HG03045 (cell line): ENCODE results near the gene NOS1.

Experiments
- ATAC-seq: cut with Tn5 transposase; IDR thresholded peaks from one replicate; pipeline ENCODE4 v1.9.1; 2021; ENCODE audit warnings: mild to moderate bottlenecking, moderate library complexity; ENCODE audit not compliant: unreplicated experiment

The NOS1 gene

DNA sequence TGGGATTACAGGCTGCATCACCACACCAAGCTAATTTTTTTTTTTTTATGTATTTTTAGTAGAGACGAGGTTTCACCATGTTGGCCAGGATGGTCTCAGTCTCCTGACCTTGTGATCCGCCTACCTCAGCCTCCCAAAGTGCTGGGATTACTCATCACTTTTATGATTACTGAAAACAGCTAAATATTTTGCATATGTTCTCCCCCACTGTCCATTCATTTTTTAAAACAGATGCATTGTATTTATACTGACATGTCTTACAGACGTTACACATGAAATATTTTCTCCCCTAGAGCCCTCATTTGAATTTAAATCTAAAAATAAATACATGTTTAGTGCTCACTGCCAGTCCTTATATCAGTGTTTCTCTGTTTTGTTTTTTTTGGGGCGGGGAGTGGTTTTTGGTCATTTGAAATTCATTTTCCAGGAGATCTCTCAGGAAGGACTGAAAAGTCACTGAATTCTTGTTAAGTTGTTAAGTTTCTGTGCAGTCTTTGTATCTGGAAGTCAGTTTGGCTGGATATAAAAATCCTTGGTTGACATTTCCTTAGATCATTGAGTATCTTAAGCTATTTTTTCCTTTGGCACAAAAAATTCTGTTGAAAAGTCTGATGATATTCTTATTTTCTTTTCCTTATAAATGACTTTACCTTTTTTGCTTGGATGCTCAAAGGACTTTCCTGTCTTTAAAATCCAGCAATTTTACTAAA lies 180.5 kb downstream of the NOS1 start:
- ATAC-seq: no peak

DNA sequence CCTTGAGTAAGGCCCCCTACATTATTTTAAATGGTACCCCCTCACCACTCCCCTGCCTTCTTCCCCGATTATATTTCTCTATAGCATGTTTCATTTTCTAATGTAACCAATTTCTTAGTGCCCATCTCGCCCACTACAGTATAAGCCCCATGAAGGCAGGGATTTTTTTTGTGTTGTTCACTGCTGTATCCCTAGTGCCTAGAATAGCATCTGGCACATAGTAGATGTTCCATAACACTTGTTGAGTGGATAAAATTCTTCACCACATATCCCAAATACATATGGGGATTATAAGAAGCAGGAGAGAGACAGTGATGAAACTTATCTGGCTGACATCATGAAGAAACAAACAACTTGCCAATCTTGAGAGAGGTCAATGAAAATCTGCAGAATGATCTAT lies 182.7 kb downstream of the NOS1 start:
- no peak for ATAC-seq

DNA sequence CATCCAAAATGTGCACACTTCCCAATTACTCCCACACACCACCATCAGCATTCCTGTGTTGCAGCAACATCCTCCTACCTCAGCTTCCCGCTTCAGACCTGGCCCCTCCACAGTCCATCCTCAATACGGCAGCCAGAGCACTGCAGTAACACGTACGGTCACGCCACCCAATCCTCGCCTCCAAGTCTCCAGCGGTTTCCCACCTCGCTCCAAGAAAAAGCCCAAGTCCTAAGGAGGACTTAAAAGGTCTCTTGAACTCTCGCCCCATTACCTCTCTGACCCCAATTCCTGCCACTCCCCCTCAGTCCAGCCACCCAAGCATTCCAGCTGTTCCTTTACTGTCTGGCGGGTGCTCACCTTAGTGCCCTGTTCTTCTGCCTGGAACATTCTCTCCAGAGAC lies 183.1 kb downstream of the NOS1 start:
- ATAC-seq: no peak

DNA sequence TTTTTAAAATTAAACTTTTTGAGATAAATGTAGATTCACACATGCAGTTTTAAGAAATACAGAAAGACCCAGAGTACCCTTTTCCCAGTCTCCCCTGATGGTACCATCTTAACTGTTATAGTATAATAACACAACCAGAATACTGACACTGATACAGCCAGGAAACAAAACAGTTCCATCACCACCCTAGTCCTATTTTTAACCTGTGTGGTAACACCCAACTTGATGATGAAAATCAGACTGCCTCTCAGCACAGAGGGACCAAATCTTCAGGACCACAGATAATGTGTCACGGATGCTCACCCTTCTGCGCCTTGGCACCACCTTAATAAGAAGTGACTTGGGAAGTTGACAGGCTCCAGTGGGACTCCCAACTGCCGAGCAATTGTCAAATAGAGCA lies 189.3 kb downstream of the NOS1 start:
- ATAC-seq: no peak

DNA sequence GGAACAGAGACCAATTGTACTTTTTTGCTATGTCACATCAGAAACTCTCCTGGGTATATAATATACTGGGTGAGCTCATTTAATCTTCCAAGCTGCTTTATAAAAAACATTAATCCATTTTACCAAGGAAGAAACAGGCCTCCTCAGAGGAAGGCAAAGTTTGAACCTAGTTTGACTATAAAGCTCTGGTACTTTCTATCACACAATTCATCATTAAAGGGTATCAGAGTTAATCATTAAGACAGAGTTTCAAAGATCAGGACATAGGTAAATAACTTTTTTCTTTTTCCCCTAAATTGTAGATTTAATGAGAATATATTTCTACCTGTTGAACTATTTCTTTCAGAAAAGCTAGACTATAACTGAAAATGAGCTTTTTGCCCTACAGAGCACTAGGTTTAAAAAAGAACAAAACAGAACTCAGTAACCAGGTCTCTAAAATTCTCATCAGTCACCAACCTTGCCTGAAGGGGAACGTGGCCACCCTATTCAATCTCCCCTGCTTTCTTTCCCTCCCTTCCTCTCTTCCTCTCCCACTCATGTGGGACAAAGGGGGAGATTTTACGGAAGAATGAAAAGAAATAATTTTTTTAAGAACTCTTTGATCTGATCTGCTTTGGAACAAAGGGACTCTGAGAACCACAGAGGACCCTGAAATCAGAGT lies 189.8 kb downstream of the NOS1 start:
- no peak for ATAC-seq

DNA sequence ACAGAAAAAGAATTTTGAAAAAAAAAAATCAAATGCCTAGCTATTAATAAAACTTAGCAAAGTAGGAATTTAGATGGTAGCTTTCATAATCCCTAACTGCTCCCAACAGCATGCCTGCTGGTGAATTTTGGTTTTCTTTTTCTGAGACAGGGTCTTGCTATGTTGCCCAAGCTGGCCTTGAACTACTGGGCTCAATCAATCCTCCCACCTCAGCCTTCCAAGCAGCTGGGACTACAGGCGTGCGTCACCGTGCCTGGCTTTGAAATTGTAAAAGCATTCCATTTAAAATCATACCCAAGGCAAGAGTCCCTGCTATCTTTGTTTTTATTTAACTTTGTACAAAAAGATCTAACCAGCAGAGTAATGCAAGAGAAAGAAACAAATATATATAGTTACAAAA lies 191.9 kb downstream of the NOS1 start:
- ATAC-seq: no peak

DNA sequence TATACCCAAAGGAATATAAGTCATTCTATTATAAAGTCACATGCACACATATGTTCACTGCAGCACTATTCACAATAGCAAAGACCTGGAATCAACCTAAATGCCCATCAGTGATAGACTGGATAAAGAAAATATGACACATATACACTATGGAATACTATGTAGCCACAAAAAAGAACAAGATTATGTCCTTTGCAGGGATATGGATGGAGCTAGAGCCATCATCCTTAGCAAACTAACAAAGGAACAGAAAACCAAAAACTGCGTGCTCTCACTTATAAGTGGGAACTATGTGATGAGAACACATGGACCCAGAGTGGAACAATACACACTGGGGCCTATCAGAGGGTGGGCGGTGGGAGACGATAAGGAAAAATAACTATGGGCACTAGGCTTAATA lies 192.4 kb downstream of the NOS1 start:
- no peak for ATAC-seq

DNA sequence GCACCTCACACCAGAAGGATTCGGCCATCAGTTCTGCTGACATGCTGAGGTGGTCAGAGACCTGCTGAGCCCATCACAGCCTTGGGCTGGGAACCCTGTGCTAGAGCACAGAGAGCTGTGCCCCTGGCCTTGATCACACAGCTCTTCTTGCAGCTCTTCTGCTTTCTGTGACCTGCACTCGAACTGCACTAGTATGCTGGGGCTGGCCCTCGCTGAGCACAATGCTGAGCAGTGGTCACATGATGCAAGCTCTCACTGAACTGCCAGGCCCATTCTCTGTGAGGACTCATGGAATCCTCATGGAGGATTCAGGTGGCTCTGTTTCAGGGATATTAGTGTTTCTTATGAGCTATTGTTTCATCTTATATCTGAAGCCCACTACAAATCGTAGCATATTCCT lies 193.7 kb downstream of the NOS1 start:
- no peak for ATAC-seq

DNA sequence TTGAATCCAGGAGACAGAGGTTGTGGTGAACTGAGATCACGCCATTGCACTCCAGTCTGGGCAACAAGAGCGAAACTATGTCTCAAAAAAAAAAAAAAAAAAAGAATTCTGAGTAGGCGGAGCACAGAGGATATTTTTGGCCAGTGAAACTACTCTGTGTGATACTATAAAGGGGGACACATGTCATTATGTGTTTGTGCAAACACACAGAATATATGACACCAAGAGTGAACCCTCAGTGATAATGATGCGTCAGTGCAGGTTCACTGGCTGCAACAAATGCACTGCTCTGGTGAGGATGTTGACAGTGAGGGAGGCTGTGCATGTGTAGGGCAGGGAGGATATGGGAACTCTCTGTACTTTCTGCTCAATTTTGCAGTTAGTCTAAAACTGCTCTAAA lies 195.3 kb downstream of the NOS1 start:
- no peak for ATAC-seq

DNA sequence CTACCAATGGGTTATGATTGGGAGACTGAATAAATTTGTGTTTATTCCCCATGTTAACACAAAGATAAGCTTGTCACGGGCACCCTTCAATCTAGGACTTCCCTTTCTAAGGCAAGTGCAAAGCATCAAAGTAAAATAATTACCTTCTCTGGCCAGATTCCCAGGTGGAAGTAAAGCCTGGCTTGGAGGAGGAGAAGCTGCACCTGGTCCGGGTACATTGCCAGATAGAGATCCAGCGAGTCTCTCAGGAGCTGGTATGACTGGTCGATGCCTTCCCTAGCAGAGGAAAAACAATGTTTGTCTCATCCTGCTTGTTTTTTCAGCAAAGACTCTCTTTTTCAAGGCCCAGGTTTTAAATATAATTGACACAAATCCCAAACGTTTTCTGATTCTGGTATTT lies 196.1 kb downstream of the NOS1 start:
- no peak for ATAC-seq

DNA sequence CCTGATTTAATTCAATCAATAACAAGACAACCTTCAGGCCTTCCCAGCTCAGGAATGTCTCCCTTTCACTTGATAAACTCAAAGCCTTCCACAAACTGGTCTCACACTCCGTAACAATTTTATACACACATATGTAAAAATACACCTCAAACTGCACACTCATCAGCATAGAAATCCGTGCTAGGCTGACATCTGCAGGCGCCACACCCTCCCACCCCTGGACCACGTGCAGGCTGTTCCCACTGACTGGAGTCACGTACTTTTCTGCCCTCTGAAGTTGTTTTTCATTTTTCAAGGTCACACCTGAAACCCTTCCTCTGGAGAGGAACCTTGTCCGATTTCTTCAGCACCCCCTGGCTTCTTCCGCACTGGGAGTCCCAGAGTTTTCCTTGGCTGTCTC lies 198.8 kb downstream of the NOS1 start:
- ATAC-seq: no peak

DNA sequence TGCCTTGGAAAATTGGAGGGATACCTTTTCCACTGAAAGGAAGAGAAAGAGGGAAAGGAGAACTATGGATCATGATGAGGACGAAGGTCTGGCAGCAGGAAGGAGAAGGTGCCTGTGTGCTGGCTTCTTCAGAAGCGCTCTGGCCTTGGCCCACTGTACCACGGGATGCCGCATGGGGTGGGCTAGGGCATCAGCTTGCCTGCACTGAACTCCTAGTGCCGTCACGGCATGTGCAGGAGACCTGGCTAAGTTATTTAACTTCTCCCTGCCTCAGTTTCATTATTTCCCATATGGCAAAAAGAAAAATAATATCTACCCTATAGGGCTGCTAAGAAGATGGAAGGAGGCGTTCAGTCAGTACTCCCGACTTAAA lies 199.3 kb downstream of the NOS1 start:
- ATAC-seq: no peak

DNA sequence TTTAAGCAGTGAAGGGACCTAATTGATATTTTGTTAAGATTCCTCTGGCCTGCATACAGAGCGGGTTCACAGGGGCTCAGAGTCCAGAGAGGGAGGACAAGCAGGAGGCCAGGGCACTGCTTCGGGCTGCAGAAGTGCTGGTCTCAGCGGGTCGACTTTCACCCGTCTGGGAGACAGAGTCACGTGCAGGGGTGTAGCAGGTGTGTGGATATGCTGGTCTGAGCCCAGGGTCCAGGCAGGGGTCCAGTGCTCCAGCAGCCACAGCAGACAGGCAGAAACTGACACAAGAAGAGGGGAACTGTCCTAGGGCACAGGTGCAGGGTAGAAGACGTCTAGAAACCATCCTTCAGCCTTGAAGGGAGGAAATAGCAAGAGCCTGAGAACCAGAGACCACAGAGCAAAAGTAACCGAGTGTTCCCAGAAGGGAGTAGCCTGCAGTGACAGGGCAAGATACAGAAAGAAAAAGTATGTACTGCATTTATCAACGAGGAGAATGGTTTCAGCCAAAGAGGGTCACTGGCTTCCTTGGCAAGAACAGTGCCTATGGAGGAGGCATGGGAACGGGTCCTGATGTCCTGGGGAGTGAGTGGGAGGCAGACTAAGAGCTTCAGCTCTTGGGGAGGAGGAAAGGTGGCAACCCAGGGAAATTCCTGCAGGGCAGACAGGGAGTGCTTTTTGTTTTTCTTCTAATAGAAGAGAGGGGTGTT lies 199.8 kb downstream of the NOS1 start:
- ATAC-seq: no peak

DNA sequence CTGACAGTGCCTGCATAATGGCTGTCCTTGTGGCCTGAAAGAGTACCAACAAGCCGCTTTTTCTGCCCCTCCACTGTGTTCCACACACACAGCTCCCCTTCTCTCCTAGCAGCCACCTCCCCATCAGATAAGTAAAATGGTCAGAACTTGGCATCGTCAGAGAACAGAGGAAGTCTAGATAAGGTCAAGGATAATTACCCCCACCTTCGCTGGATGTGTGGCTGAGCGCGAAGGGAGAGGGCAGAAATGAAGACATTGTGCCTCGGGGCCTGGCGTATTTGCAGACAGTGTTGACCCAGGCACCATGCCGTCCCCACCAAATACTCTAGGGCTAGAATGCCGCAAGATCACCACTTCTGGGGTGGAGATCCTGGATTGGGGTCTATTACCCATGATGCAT lies 201.8 kb downstream of the NOS1 start:
- no peak for ATAC-seq

DNA sequence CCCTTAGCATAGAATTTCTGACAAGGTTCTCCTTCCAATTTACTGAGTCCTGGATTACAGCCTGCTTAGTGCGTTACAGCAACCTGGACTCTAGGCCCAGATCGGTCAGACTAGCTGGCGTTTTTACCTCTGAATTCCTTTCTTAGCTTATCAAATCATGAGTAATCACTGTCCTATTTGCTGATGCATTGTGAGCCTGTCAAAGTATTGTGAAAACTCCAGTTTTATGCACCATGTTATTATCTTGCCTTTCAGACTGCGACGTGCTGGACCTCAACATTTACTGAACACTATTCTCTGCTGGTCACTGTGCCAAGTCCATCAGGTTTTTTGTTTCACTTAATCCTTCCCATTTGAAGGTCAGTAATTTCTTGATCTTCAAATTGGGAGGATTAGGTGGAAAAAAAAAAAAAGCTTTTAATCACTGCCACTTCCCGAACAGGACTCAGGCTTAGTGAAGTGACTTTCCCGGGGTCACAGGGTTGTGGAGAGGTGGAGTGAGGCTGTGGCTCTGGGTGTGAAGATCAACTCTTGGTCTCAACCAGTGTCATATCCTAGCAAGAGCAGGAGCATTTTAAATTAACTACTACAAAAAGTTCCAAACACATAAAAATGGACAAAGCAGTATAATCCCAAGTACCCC lies 202.4 kb downstream of the NOS1 start:
- no peak for ATAC-seq
